Liver (tissue), 9 donors: Measurements from ENCODE around the gene PNPLA6. TPM values are rescaled to one million over a fixed set of nuclear protein-coding genes. Genes with fewer than 3 reads are reported as not detected.

Experiments
- DNase-seq: peaks from one replicate; pipeline ENCODE4 v3.0.0-alpha.2; 2017; ENCODE audit warnings: low spot score
- H3K27ac ChIP-seq, 2 donors: one replicate each; pipeline ENCODE4 v1.7.0; 2013; ENCODE audit warnings: inconsistent platforms in 2 of 2, low read length in 2 of 2, control low read depth in 1 of 2, low read depth in 1 of 2, mild to moderate bottlenecking in 1 of 2
- H3K27me3 ChIP-seq, 4 donors: one replicate each; pipeline versions ENCODE4 v1.6.1 to v1.7.0; 2013; ENCODE audit warnings: low read length in 3 of 4, inconsistent platforms in 1 of 4, mild to moderate bottlenecking in 1 of 4, moderate library complexity in 1 of 4; ENCODE audit not compliant: control insufficient read depth in 4 of 4, insufficient read depth in 4 of 4
- H3K36me3 ChIP-seq, 4 donors: one replicate each; pipeline versions ENCODE4 v1.6.1 to v1.7.0; 2013; ENCODE audit warnings: low read length in 3 of 4, mild to moderate bottlenecking in 3 of 4, low read depth in 1 of 4, moderate library complexity in 1 of 4; ENCODE audit not compliant: control insufficient read depth in 4 of 4, insufficient read depth in 3 of 4
- H3K4me1 ChIP-seq, 4 donors: one replicate each; pipeline versions ENCODE4 v1.6.1 to v1.7.0; 2013; ENCODE audit warnings: low read length in 3 of 4, mild to moderate bottlenecking in 3 of 4, moderate library complexity in 1 of 4; ENCODE audit not compliant: control insufficient read depth in 4 of 4, insufficient read depth in 4 of 4
- H3K4me3 ChIP-seq, 3 donors: one replicate each; pipeline versions ENCODE4 v1.6.1 to v1.7.0; 2013; ENCODE audit warnings: low read length in 3 of 3, control low read depth in 1 of 3, low read depth in 1 of 3, mild to moderate bottlenecking in 1 of 3
- H3K9ac ChIP-seq, 2 donors: one replicate each; pipeline ENCODE4 v1.7.0; 2013; ENCODE audit warnings: low read length in 2 of 2, mild to moderate bottlenecking in 2 of 2, moderate library complexity in 2 of 2, control low read depth in 1 of 2, low read depth in 1 of 2
- H3K9me3 ChIP-seq, 4 donors: one replicate each; pipeline versions ENCODE4 v1.6.1 to v1.7.0; 2013; ENCODE audit warnings: low read length in 3 of 4; ENCODE audit not compliant: control insufficient read depth in 4 of 4
- ATF3 ChIP-seq: IDR thresholded peaks from 2 replicates; pipeline ENCODE4 v1.6.1; 2016; ENCODE audit warnings: antibody characterized with exemption
- EGR1 ChIP-seq, 2 donors: IDR thresholded peaks; 2 replicates each; pipeline ENCODE4 v1.6.1; 2016 to 2018; ENCODE audit warnings: antibody characterized with exemption in 2 of 2, low read depth in 2 of 2
- FOXA1 ChIP-seq: IDR thresholded peaks from 2 replicates; pipeline ENCODE4 v1.6.1; 2016; ENCODE audit warnings: antibody characterized with exemption
- FOXA2 ChIP-seq: IDR thresholded peaks from 2 replicates; pipeline ENCODE4 v1.6.1; 2016; ENCODE audit warnings: antibody characterized with exemption
- GABPA ChIP-seq, 2 donors: IDR thresholded peaks in 1 of 2; conservative IDR thresholded peaks in 1 of 2; 2 replicates each; pipeline ENCODE4 v1.6.1; 2016; ENCODE audit warnings: antibody characterized with exemption in 2 of 2, mild to moderate bottlenecking in 1 of 2, moderate library complexity in 1 of 2
- HNF4A ChIP-seq, 2 donors: conservative IDR thresholded peaks; 2 replicates each; pipeline ENCODE4 v1.6.1; 2016; ENCODE audit warnings: antibody characterized with exemption in 2 of 2, mild to moderate bottlenecking in 2 of 2
- HNF4G ChIP-seq: IDR thresholded peaks from 2 replicates; pipeline ENCODE4 v1.6.1; 2016; ENCODE audit warnings: antibody characterized with exemption
- JUND ChIP-seq, 2 donors: IDR thresholded peaks; 2 replicates each; pipeline ENCODE4 v1.6.1; 2016; ENCODE audit warnings: antibody characterized with exemption in 2 of 2
- NR2F2 ChIP-seq: IDR thresholded peaks from 2 replicates; pipeline ENCODE4 v1.6.1; 2016; ENCODE audit warnings: antibody characterized with exemption
- RAD21 ChIP-seq, 2 donors: IDR thresholded peaks; 2 replicates each; pipeline ENCODE4 v1.6.1; 2016; ENCODE audit warnings: antibody characterized with exemption in 2 of 2, mild to moderate bottlenecking in 2 of 2
- RXRA ChIP-seq, 2 donors: IDR thresholded peaks; 2 replicates each; pipeline ENCODE4 v1.6.1; 2017 to 2018; ENCODE audit warnings: antibody characterized with exemption in 2 of 2, mild to moderate bottlenecking in 1 of 2
- SP1 ChIP-seq: IDR thresholded peaks from 2 replicates; pipeline ENCODE4 v1.6.1; 2018; ENCODE audit warnings: antibody characterized with exemption, mild to moderate bottlenecking
- TAF1 ChIP-seq: conservative IDR thresholded peaks from 2 replicates; pipeline ENCODE4 v1.6.1; 2016; ENCODE audit warnings: antibody characterized with exemption, mild to moderate bottlenecking
- YY1 ChIP-seq: IDR thresholded peaks from 2 replicates; pipeline ENCODE4 v1.6.1; 2016; ENCODE audit warnings: antibody characterized with exemption, mild to moderate bottlenecking
- WGBS: extraction: QIAGEN DNeasy Blood & Tissue Kit; methylation state at CpG from one replicate; pipeline ENCODE4 v1.1.7; 2013; 5-methylcytosine and 5-hydroxymethylcytosine counted together
- polyA plus RNA-seq, 2 donors: library from polyadenylated mRNA; stranded (reverse) in 1 of 2; unstranded in 1 of 2; fragments of 200-250 nt in 1 of 2; fragments of >200 nt in 1 of 2; fragmentation: Nextera tagmentation in 1 of 2; extraction: Ambion mirVana in 1 of 2; gene quantifications; one replicate each; pipeline versions ENCODE4 v1.2.1 to v1.2.3, GENCODE V29; 2013 to 2015
- total RNA-seq, 2 donors: library from RNA; depleted of rRNA; stranded (reverse); fragments of >200 nt; gene quantifications; one replicate each; pipeline ENCODE4 v1.2.3, GENCODE V29; 2014
- TF ChIP-seq, protein P1 (sequence below): fragments of 150-350 bp; IDR thresholded peaks from 2 replicates; pipeline ENCODE4 v1.5.1; 2017; ENCODE audit warnings: improper control_type of control experiment, low read depth, low read length; ENCODE audit not compliant: missing input control
- TF ChIP-seq, protein P2 (sequence below): IDR thresholded peaks from 2 replicates; pipeline ENCODE4 v1.6.1; 2016; ENCODE audit warnings: antibody characterized with exemption, mild to moderate bottlenecking
- donor health status: healthy.
- donor health status: healthy.
- donor health status: healthy.
- donor health status: healthy.
- donor health status: healthy.

PNPLA6 gene
- total and polyA plus RNA-seq, 4 donors, result 20.9 to 68.4 (median 28.0) TPM

- TF ChIP-seq, protein P1, sequence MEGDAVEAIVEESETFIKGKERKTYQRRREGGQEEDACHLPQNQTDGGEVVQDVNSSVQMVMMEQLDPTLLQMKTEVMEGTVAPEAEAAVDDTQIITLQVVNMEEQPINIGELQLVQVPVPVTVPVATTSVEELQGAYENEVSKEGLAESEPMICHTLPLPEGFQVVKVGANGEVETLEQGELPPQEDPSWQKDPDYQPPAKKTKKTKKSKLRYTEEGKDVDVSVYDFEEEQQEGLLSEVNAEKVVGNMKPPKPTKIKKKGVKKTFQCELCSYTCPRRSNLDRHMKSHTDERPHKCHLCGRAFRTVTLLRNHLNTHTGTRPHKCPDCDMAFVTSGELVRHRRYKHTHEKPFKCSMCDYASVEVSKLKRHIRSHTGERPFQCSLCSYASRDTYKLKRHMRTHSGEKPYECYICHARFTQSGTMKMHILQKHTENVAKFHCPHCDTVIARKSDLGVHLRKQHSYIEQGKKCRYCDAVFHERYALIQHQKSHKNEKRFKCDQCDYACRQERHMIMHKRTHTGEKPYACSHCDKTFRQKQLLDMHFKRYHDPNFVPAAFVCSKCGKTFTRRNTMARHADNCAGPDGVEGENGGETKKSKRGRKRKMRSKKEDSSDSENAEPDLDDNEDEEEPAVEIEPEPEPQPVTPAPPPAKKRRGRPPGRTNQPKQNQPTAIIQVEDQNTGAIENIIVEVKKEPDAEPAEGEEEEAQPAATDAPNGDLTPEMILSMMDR, result no peak
- TF ChIP-seq TAF1, result no peak
- no peak for TF ChIP-seq HNF4G
- TF ChIP-seq NR2F2, result no peak
- no peak for TF ChIP-seq RXRA (IDR thresholded peaks at IDR 0.05)
- no peak for TF ChIP-seq ATF3
- TF ChIP-seq FOXA2, result no peak
- TF ChIP-seq JUND (IDR thresholded peaks at IDR 0.05), result no peak
- no peak for TF ChIP-seq YY1
- TF ChIP-seq HNF4A (conservative IDR thresholded peaks at IDR 0.05), result no peak
- no peak for TF ChIP-seq RAD21 (IDR thresholded peaks at IDR 0.05)
- TF ChIP-seq FOXA1, result no peak
- no peak for TF ChIP-seq EGR1 (IDR thresholded peaks at IDR 0.05; ENCODE audit: low read depth in 2 of 2)
These were observed 14.1 kb downstream of the PNPLA6 start (continued) for GRCh38 chr19:7549429-7550148.

- H3K9ac ChIP-seq, result no peak overlapping the region
- no peak for DNase-seq
- H3K27me3 ChIP-seq, result no peaks in the 10 kb centered on the region
- peaks cover 2 to 12% (median 3%) of the 10 kb centered on the region in 4 donors for H3K36me3 ChIP-seq
- H3K4me3 ChIP-seq, result no peak overlapping the region
- no peak overlapping the region for H3K27ac ChIP-seq
- H3K4me1 ChIP-seq, result peaks cover 0 to 6% (median 2%) of the 10 kb centered on the region in 4 donors
- H3K9me3 ChIP-seq, result no peaks in the 10 kb centered on the region
- WGBS, result 97% methylated on average over 41 of the region's 41 CpGs
- TF ChIP-seq JUND (IDR thresholded peaks at IDR 0.05) (no peak), YY1 (no peak), GABPA (IDR thresholded peaks at IDR 0.05 in 1 of 2, conservative IDR thresholded peaks at IDR 0.05 in 1 of 2) (no peak), TAF1 (no peak), RXRA (IDR thresholded peaks at IDR 0.05) (no peak), SP1 (no peak), RAD21 (IDR thresholded peaks at IDR 0.05) (no peak)
- TF ChIP-seq, protein P2, sequence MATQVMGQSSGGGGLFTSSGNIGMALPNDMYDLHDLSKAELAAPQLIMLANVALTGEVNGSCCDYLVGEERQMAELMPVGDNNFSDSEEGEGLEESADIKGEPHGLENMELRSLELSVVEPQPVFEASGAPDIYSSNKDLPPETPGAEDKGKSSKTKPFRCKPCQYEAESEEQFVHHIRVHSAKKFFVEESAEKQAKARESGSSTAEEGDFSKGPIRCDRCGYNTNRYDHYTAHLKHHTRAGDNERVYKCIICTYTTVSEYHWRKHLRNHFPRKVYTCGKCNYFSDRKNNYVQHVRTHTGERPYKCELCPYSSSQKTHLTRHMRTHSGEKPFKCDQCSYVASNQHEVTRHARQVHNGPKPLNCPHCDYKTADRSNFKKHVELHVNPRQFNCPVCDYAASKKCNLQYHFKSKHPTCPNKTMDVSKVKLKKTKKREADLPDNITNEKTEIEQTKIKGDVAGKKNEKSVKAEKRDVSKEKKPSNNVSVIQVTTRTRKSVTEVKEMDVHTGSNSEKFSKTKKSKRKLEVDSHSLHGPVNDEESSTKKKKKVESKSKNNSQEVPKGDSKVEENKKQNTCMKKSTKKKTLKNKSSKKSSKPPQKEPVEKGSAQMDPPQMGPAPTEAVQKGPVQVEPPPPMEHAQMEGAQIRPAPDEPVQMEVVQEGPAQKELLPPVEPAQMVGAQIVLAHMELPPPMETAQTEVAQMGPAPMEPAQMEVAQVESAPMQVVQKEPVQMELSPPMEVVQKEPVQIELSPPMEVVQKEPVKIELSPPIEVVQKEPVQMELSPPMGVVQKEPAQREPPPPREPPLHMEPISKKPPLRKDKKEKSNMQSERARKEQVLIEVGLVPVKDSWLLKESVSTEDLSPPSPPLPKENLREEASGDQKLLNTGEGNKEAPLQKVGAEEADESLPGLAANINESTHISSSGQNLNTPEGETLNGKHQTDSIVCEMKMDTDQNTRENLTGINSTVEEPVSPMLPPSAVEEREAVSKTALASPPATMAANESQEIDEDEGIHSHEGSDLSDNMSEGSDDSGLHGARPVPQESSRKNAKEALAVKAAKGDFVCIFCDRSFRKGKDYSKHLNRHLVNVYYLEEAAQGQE, result no peak
These were observed 14.8 kb downstream of the PNPLA6 start for GRCh38 chr19:7550169-7550770.
